HuH-7 (cell line): ENCODE measurements around the gene JMJD1C.
"Not testable (repeated sequence)": the region's sequence is repeated elsewhere in the genome, so short reads cannot be mapped to it uniquely, and the experiment has no call there.

Experiments used
- DNase-seq: peaks from one replicate; pipeline ENCODE4 v3.0.0; 2011; ENCODE audit warnings: low spot score

JMJD1C gene

DNA sequence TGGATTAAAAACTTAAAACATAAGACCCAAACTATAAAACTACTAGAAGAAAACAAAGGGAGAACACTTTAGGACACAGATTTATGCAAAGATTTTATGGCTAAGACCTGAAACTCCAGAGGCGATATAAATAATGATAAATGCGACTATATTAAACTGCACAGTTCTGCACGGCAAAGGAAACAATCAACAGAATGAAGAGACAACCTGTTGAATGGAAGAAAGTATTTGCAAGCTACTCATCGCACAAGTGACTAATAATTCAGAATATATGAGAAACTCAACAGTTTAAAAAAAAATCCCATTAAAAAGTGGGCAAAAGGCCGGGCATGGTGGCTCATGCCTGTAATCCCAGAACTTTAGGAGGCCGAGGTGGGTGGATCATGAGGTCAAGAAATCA, 73.6 kb downstream of the JMJD1C start:
- DNase-seq: no peak

DNA sequence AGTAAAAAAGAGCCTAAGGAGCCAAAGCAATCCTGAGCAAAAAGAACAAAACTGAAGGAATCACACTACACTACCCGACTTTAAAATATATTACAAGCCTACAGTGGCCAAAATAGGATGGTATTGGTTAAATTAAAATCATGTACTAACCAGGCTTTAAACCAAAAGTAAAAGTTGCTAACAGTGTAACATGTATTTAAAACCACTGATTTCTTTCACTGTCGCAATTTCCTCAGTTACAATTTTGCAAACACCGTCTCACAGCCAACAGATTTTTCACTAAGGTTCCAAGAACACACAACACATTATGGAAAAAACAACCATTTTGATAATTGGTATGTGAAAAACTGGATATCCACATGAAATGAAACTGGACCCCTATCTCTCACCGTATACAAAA, 74.0 kb downstream of the JMJD1C start:
- no peak for DNase-seq

DNA sequence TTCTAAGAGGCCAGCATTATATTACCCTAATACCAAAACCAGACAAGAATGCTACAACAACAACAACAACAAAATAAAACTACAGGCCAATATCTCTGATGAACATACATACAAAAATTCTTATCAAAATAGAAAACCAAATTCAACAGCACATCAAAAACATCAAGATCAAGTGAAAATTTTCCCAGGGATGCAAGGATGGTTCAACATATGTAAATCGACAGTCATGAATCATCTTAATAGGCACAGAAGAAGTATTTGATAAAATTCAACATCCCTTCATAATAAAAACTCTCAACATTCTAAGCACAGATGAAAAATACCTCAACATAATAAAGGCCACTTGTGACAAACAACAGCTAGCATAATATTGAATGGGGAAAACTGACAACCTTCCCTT, 75.3 kb downstream of the JMJD1C start:
- no peak for DNase-seq

DNA sequence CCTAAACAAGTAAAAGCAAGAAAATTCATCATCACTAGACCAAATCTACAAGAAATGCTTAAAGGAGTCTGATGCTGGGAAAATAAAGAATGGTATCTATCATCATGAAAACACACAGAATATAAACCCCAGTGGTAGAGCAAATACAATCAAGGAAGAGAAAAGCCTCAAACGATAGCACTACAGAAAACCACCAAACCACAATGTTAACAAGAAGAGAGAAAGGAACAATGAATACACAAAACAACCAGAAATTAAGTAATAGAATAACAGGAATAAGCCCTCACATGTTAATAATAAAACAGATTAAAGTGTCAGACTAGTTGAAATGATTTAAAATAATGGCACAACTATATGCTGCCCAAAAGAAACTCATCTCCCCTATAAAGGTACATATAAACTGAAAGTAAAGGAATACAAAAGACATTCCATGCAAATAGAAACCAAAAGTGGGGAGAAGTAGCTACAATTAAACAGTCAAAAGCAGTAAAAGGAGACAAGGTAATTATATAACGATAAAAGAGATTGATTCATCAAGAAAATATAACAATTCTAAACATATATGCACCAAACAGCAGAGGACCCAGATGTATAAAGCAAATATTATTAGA, 77.3 kb downstream of the JMJD1C start:
- no peak for DNase-seq

DNA sequence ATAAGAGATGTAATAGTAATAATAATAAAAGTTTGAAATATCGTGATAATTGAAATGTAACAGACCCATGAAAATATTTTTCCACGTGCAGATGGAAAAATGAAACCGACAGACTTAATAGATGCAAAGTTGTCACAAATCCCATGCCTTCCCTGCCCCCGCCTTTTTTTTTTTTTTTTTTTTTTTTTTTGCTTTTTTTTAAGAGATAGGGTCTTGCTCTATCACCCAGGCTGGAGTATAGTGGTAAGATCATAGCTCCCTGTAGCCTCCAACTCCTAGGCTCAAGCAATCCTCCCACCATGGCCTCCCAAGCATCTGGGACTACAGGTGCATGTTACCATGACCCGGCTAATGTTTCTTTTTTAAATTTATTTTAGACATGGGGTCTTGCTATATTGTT, 80.5 kb downstream of the JMJD1C start:
- no peak for DNase-seq

DNA sequence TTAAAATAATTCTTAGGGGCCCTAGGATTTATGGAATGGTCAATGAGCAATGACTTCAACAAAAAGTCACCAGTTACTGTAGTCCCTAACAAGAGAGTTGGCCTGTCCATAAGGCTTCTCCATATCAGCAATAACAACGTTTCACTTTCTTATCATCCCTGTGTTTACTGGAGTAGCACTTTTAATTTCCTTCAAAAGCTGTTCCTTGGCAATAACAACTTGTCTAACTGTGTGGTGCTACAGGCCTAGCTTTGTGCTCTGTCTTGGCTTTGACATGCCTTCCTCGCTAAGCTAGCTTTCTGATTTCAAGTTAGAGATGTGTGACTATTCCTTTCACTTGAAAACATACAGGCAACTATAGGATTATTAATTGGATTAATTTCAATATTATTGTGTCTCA, 81.1 kb downstream of the JMJD1C start:
- DNase-seq: no peak

DNA sequence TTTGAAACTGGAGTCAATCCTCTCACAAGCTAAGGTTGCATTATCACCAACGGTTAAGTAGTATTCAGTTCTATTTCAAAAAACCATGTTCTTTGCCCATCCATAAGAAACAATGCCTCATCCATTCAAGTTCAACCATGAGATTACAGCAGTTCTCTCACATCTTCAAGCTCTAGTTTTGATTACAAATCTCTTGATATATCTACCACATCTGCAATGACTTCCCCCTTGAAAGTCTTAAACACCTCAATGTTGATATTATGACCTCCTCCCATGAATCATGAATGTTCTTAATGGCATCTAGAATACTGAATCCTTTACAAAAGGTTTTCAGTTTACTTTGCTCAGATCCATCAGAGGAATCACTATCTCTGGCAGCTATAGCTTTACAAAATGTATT, 81.8 kb downstream of the JMJD1C start:
- no peak for DNase-seq

DNA sequence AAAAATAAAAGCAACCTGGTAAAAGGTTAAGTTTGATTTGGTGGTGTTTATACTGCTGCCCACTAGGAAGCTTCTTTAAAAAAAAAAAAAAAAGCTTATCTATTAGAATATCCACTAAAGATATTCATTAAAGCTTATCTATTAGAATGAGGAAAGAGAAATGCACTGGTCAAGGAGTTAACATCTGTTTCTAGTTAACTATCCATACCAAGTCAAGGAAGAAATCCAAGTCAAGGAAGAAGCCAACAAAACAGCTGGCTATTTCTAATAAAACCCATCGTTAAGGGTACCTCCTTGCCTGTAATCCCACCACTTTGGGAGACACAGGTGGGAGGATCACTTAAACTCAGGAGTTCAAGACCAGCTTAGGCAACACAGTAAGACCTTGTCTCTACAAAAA, 82.6 kb downstream of the JMJD1C start:
- no peak for DNase-seq

DNA sequence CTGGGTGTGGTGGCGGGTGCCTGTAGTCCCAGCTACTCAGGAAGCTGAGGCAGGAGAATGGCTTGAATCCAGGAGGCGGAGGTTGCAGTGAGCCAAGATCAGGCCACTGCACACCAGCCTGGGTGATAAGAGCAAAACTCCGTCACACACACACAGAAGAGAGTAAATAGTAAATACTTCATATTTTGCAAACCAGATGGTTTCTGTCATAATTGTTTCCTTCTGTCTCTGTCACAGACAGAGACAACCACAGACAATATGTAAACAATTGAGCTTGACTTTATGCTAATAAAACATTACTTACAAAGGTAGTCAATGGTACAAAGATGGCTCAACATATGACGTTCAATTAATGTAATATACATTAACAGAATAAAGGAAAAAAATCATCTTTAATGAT, 83.7 kb downstream of the JMJD1C start:
- DNase-seq: no peak

DNA sequence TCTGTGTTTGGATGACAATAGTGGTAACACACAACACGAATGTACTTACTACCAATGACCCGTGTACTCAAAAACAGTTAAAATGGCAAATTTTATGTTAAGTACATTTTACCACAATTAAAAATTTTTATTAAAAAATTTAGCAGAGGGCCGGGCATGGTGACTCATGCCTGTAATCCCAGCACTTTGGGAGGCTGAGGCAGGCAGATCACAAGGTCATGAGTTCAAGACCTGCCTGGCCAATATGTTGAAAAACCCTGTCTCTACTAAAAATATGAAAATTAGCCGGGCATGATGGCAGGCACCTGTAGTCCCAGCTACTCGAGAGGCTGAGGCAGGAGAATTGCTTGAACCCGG, 88.5 kb downstream of the JMJD1C start:
- DNase-seq: not testable (repeated sequence)

DNA sequence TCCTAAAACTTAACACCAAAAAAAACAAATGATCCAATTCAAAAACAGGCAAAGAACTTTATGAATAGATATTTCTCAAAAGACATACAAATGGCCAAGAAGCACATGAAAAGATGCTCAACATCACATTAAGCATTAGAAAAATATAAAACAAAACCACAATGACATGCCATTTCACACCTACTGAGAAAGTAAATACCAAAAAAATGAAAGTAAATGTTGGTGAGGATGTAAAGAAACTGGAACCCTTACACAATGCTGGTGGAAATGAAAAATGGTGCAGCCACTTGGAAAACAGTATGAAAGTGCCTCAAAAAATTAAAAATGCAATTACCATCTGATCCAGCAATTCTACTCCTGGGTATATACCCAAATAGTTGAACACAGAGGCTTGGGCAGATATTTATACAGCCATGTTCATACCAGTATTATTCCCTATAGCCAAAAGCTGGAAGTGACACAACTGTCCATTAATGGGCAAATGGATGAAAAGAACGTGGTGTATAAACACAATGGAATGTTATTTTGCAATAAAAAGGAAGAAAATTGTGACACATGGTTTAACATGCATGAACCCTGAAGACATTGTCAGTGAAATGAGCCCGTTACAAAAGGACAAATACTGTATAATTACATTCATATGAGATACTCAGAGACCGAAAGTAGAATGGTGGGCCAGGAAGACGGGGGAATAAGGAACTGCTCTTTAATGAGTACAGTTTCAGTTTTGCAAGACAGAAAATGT, 89.0 kb downstream of the JMJD1C start:
- DNase-seq: no peak

DNA sequence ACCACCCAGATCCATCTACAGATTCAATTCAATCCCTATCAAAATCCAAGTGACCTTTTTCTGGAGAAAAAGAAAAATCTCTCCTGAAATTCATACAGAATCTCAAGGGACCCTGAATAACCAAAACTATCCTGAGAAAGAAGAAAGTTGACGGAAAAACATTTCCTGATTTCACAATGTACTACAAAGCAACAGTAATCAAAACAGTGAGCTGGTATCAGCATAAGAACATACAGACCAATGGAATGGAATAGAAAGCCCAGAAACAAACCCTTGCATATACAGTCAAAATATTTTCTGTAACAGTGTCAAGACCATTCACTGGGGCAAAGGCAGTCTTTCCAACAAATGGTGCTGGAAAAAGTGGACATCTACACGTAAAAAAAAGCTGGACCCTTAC, 89.9 kb downstream of the JMJD1C start:
- no peak for DNase-seq

DNA sequence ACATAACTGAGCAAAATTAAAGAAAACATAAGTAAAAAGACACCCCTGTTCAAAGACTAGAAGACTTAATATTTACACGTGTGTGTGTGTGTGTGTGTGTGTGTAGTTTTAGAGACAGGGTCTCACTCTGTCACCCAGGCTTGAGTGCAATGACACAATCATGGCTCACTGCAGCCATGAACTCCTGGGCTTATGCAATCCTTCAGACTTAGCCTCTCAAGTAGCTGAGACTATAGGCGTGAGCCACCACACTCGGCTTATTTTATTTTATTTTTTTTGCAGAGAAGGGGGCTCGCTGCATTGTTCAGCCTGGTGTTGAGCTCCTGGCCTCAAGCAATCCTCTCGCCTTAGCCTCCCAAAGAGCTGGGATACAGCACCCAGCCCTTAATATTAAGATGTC, 90.3 kb downstream of the JMJD1C start:
- DNase-seq: no peak

DNA sequence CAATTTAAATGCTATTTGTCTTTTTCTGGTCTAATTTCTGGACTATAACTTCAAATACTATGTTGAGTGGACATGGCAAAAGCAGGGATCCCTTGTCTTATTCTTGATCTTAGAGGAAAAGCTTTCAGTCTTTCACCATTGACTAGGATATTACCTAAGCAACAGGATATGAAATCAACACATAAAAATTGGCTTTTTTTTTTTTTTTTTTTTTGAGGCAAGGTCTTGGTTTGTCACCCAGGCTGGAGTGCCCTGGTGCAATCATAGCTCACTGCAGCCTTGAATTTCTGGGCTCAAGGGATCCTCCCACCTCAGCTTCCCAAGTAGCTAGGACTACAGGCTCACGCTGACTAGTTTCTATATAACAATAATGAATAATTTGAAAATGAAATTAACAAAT, 90.8 kb downstream of the JMJD1C start:
- DNase-seq: no peak

DNA sequence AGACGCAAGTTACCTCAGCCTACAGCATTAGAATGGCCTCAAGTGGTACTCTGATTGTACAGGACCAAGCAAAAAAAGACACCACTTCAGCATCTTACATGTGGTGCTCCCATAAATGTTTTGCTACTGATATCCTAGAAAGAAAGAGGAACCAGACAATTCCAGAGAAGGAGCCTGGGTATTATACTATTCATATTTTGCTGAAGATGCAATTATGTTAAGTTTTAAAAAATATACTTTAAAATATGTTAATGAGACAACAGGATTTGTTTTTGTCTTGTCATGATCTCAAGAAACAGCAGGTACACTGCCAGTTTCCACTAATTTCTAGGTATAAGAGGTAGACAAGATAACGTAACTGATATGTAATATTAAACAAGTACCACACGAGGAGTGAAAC, 92.6 kb downstream of the JMJD1C start:
- DNase-seq: no peak

DNA sequence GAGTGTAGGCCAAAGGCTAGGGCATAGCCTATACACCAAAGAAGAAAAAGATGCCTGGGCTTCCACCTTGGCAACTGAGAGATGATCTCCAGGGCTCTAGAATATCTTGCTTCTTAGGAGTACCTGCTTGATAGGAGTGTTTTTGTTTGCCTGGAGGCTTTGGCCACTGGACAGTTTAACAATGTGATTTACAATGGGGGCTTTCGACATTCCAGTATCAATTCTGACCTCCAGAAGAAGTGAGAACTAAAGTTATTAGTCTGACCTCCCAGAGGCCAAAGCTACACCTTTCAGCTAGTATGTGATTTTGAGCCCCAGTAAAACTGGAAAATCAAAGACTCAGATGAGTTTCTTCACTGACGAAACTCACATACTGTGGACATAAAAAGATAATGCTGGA, 96.1 kb downstream of the JMJD1C start:
- DNase-seq: no peak

DNA sequence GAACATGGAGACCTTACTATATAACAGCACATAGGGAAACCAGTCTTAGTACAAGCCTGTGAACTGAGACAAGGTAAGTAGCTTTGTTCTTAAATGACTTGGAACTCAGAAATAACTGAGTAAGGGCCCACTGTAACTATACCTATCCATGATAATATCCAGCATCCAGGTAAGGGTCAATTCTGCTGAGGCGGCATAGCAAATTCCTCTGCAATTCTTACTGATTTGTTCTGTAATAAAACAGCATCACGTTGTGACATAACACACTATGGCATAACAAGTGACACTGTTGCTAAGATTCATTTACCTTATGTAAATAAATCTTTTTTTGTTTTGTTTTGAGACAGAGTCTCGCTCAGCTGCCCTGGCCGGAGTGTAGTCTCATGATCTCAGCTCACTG, 97.4 kb downstream of the JMJD1C start:
- DNase-seq: no peak

DNA sequence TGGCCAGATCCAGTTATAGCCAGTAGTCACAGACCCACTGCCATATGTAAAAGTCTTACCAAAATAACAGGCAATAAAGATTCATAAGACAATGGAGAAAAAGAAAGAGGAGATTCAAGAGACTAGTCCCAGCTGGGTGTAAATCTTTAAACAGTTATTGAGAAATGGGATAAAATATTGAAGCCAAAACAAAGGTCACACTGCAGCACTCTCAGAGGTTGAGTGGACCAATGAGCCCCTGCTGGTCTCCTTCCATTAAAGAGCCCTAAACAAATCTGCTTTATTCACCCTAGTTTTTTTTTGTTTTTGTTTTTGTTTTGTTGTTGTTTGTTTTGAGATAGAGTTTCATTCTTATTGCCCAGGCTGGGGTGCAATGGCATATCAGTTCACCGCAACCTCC, 98.8 kb downstream of the JMJD1C start:
- no peak for DNase-seq

DNA sequence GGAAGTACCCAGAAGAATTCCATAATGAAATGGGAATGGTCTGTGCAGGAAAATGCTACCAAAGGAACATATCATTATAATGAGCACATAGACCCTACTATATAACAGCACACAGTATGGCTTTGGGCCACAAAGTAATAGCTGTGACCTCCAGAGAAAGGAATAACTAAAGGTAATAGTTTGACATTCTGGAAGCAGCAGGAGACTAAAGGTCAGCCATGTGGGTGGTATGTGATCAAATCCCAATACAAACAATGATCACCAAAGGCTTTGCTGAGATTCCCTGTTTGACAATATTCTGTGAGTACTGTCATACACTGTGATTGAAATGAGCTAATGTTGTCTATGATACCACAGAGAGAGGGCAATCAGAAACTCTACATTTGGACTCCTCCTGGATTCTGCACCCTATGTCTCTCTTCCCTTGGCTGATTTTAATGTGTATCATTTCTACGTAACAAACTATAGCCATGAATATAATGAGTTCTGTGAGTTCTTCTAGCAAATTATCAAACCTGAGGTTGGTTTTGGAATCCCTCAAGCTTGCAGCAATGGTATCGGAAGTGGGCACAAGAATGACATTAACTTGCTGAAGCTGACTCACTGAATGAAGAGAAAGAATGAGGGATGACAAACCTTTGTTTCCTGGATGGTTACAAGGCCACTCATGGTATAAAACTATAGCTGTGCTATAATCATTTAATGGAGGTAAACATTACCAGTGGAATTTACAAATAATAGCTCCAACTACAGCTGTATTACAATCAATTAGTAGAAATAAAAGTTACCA, 99.6 kb downstream of the JMJD1C start:
- no peak for DNase-seq

DNA sequence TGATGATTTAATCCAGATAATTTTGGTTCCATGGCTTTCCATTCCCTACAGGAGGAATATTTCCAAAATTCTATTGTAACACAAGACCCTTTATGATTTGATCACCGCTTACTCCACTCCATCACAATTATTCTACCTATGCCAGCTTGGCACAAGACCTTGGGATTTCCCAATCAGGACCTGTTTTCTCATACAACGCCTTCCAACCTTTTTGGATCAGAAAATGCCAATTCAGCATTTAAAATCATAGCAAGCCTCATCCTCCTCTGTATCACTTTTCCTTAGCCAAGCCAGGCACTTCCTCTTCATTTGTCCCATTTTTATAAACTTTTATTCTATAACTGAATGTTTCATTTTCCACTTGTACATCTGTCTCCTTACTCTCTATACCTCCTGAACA, 100.9 kb downstream of the JMJD1C start:
- DNase-seq: no peak

DNA sequence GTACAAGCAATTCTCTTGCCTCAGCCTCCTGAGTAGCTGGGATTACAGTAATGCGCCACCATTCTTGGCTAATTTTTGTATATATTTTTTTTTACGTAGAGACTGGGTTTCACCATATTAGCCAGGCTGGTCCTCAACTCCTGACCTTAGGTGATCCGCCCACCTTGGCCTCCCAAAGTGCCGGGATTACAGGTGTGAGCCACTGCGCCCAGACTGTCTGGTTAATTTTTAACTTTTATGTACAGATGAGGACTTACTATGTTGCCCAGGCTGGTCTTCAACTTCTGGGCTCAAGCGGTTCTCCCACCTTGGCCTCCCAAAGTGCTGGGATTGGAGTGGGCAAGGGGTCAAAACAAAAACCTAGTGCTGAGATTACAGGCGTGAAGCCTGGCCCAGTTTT, 101.8 kb downstream of the JMJD1C start:
- DNase-seq: no peak

DNA sequence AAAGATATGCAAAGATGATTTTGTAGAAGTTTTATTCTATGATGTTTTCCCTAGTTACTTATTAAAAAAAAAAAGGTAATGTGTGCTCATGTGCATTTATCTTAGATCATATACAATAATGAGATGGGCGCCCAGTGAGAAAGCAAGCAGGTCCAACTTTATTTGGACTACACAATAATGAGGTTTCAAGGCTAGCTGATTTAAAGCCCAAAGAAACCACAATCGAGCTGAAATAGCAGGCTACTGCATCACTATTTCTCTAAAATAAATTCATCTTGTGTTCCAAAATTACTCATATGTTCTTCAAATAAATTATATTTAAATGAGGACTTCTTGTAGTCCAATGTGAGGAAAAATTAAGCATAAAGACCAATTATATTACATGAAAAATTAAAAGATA, 110.1 kb downstream of the JMJD1C start:
- no peak for DNase-seq

DNA sequence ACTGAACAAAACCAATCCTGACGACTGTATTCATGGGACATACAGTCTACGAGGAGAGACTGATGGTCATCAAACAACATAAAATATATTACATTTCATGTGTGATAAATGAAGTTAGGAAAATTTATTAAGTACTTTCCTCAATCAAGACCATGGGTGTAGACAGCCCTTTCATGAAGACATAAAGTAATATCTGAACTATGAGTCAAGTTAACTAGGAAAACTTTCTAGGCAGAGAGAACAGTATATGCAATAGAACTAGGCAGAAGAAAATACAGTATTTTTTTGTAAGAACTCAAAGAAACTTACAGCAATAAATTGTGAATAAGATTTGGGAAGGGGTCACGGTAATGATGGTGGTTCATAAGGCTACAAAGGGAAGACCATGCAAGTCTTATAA, 112.8 kb downstream of the JMJD1C start:
- DNase-seq: no peak
